NCI-H2107 treated with DMSO at 0.1 percent for 48 hours (cell line): ENCODE measurements around the gene SLC35F5.
"Not testable (repeated sequence)": the region's sequence is repeated elsewhere in the genome, so short reads cannot be mapped to it uniquely, and the experiment has no call there.

Experiments used
- DNase-seq: peaks from one replicate; lab custom pipeline; 2025; ENCODE audit not compliant: unreplicated experiment; lab: John Stamatoyannopoulos, UW

The SLC35F5 gene

DNA sequence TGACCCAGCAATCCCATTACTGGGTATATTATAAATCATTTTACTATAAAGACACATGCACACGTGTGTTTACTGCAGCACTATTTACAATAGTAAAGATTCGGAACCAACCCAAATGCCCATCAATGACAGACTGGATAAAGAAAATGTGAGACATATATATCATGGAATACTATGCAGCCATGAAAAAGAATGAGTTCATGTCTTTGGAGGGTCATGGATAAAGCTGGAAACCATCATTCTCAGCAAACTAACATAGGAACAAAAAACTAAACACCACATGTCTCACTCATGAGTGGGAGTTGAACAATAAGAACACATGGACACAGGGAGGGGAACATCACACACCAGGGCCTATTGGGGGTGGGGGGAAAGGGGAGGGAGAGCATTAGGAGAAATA is 58.2 kb downstream of the SLC35F5 start:
- not testable (repeated sequence) for DNase-seq

DNA sequence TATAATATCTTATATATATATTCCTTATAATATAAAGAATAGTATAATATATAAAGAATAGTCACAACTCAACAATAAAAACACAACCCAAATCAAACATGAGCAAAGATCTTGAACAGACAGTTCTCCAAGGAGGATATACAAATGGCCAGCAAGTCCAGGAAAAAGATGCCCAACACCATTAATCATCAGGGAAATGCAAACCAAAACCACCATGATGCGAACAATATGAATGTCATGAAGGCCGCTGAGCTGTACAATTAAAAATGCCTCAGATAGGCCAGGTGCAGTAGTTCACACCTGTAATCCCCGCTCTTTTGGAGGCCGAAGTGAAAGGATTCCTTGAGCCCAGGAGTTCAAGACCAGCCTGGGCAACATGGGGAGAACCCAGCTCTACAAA is 58.9 kb downstream of the SLC35F5 start:
- no peak for DNase-seq

DNA sequence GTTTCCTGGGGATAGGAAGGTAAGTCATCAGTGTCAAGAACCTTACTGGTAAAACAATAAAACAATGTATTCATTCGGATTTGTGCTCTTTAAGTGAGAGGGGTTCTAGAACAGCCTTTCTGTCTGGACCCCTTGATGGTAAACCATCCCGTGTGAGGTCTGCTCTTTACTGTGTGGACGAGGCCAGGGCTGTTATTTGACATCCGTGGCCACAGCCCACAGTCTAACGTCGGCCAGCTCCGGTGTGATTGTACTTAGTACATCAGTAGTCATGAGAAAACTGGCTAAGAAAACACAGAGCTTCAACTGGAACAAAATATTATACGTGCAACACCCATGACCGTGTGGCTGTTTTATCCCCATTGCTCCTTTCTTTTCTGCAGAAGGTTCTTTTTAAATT is 62.0 kb downstream of the SLC35F5 start:
- DNase-seq = no peak

DNA sequence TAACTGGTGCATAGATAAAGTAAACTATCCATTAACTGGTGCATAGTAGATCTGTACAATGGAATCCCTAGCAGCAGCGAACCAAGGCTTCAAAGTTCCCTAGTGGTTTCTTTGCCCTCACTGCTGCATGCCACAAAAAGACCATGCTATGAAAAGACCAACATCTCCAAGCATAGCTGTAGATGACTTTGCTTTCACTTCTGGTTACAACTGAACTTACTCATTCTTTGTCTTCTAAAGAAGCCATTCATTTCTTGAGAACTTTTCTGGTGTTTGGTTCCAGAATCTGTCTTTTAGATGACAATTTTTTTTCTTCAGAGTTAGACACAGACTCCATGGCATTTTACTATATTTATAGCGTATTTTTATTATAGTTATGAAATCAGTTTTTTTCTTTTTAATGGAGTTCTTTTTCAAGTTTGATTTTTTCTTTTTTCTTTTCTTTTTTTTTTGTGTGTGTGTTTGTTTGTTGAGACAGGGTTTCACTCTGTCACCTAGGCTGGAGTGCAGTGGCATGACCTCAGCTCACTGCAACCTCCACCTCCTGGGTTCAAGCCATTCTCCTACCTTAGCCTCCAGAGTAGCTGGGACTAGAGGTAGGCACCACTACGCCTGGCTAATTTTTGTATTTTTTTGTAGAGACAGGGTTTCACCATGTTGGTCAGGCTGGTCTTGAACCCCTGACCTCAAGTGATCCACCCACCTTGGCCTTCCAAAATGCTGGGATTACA is 63.6 kb downstream of the SLC35F5 start:
- no peak for DNase-seq

DNA sequence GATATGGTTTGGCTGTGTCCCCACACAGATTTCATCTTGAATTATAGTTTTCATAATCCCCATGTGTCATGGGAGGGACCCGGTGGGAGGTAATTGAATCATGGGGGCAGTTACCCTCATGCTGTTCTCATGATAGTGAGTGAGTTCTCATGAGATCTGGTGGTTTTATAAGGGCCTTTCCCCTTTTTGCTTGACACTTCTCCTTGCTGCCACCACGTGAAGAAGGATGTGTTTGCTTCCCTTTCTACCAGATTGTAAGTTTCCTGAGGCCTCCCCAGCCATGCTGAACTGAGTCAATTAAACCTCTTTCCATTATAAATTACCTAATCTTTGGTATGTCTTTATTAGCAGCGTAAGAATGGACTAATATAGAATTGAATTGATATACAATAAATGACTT is 65.6 kb downstream of the SLC35F5 start:
- DNase-seq = not testable (repeated sequence)

DNA sequence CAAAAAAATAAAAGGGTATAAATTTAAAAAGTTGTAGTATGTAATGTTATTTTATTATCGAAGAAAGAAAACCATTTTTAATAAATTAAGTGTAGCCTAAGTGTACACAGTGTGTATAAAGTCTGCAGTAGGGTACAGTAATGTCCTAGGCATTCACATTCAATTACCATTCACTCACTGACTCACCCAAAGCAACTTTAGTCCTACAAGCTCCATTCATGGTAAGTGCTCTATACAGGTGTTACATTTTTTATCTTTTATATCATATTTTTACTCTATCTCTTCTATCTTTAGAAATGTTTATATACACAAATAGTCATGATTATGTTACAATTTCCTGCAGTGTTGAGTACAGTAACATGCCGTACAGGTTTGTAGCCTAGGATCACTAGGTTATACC is 69.9 kb downstream of the SLC35F5 start:
- DNase-seq = no peak

DNA sequence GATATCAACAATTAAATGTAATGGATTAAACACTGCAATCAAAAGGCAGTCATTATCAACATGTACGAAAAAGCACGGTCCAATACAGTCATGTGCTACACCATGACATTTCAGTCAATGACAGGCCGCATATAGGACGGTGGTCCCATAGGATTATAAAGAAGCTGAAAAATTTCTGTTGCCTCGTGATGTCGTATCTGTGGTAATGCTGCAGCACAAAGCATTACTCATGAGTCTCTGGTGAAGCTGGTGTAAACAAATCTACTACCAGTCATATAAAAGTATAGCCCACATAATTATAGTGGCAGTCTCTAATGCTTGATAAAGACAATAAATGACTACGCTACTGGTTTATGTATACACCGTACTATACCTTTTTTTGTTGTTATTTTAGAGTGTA is 71.0 kb downstream of the SLC35F5 start:
- DNase-seq = no peak

DNA sequence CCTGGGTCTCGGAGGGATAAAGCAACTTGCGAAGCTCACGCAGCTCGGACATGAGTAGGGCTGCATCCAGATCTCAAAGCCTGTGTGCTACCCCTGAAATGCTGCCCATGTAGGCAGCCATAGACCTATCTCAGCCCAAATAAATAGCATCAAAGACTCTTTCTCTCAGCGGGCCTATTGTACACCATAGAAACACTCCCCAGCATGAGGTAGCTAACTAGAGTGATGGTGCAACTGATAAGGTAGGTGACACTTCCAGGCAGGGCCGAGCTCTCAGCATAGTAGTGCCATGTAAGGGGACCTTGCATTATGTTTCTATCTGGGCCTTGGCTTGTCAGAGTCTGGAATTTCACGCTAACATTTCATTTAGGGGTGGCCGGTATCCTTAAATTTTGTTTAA is 77.0 kb downstream of the SLC35F5 start:
- DNase-seq = no peak

DNA sequence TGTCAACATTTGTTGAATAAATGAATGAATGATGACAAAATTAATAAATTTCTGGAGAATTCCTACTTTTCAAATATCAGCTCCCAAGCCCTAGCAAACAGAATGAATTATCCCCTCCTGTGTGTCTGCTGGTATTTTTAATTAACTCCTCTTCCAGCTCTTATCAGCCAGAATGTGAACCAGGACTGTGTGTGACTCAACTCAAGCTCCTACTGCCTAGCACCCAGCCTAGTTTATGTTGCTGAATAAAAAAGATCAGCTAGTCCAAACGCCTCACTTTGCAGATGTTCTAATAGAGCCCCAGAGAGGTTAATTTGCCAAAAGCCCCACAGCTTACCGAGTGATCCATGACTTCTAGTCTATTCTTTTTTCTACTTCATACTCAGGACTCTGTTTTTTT is 79.1 kb downstream of the SLC35F5 start:
- no peak for DNase-seq

DNA sequence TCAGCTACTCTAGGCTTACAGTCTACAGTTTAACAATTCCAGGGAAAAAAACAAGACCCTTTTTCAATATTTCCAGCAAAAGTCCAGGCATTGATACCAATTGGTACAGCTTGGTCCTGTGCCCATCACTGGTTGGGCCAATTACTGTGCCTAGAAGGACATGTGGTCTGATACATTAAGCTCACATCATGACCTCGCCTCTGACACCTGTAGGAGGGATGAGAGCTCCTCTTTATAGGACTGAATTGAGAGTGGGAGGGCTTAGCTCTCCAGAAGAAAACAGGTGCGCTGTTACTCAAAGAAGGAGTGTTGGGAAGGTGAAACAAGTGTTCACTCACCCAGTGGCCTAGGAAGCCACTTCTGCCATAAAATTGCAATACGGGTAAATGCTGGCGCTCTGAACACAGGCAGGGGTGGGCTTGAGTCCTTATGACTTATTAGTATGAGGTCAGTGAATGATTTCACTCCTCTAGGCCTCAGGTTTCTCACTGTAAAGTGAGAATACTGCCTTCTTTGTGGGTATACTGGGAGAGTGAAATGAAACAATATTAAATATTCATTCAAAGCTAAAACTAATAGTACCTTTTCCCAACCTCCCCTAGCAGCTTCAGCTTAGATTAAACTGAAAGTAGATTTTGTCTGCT is 79.7 kb downstream of the SLC35F5 start:
- DNase-seq = peak; percentile 0

DNA sequence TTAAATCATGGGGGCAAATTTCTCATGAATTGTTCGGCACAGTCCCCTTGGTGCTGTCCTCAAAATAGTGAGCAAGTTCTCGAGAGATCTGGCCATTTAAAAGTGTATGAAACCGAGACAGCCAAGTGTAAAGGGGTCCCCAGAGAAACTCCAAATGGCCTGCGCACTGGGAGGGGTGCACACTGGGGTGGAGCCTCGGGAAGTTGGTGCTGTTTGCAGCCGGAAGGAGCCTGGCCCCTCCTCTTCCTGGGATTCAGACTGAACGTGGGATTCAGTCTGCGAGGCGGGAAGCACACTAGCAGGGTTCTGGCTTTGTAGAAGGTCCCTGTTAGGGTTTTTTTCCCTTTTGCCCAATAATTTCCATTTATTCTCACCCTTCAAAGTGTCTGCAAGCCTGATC is 80.6 kb downstream of the SLC35F5 start:
- no peak for DNase-seq

DNA sequence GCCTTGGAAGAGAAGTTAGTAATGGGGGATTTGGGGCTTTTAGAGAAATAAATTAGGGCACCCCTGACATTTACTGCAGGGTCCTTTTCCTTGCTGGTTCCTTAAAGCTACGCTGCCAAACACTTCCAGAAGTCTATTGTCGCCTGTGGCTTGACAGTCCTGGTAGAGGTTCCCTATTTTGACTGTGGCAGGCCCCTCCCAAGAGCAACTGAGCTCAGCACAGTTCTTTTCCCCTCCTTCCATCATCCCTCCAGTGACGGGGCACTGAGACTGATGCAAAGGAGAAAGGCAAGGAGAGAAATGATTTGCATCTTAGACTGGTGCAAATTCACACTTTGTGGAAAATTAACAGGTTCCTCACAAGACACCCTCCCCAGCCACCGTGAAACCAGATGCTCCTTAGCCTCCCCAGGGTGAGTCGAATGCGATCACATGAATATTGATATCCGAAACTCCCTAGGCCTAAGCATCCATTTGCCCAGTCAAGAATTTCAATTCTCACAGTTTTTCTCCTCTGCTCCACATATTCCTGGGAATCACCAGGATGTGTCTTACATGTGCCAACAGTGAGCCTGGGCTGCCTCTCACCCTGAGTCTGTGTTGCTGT is 84.0 kb downstream of the SLC35F5 start:
- no peak for DNase-seq

DNA sequence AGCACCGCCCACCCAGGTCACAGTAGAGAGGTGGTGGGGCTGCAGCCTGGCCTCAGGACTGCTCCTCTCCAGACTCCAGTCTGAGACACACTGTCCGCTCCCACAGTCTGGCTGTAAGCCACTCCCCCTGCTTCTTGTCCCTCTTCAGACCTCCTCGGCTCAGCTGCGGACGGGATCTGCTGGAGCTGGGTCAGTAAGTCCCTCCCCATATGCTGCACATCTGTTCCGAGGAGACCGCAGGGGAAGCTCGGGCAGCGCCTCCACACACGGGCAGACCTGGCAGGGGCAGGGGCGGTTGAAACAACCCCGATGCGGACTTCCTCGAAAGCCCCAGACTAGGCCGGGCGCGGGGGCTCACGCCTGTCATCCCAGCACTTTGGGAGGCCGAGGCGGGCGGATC is 87.4 kb downstream of the SLC35F5 start:
- not testable (repeated sequence) for DNase-seq

DNA sequence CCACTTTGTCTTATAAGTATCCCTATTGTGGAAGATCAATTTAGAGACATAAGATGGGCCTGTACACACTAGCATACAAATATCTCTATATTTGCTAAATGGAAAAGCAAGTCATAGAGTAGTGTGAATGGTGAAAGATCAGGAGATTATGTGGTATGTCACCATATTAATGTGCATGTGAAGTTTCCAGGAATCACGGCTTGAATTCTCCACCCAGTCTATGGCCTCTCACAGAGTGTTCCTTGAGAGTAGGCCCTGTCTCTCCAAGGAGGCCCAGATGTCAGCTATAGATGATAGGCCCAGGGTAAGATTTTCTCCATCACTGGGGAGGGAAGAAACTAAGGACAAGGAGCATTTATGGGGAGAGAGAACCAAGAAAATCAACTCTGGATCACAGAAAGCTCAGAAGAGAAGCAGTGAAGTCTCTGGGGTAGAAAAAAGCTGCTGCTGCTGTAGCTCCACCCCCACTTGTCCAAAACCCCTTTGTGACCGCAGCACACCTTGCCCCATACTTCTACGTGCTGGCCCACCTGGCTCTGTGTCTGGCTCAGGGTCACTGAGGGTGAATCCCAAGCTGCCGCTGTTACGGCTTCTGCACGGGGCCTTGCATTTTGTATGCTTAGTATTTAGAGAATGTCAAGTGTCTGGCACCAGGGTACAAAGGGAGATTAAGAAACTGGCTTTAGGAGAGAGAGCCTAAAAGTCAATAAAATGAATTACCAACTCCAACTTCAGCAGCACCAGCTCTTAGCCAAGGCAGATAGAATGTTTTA is 91.5 kb downstream of the SLC35F5 start:
- not testable (repeated sequence) for DNase-seq

DNA sequence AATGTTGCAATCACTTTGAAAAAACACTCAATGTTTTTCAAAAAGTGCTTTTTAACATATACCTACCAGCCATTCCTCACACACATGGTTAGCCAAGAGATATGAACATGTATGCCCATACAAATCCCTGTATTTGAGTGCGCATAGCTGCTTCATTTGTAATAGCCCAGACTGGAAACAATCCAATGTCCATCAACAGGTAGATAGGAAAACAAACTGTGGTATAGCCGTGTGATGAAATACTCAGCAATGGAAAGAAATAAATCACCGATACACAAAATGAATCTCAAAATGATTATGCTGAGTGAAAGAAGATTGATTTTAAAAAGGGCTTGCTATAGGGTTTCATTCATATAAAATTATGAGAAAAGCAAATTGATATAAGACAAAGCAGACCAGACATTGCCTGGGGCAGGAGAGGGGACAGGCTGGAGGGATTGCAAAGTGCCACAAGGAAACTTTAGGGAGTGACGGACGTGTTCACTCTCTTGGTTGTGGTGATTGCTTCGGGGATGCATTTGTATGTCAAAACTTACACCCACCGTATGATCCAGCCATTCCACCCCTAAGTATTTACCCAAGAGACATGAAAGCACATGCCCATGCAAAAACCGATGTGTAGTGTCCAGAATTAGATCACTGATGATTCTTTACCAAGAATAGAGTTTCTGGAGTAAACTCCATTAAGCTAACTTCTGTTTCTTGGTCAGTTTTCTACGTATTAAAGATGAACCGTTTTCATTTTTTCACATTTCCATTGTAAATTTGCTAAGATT is 93.0 kb downstream of the SLC35F5 start:
- DNase-seq = not testable (repeated sequence)
